ENCODE results near the gene TREML2.

The TREML2 gene

DNA sequence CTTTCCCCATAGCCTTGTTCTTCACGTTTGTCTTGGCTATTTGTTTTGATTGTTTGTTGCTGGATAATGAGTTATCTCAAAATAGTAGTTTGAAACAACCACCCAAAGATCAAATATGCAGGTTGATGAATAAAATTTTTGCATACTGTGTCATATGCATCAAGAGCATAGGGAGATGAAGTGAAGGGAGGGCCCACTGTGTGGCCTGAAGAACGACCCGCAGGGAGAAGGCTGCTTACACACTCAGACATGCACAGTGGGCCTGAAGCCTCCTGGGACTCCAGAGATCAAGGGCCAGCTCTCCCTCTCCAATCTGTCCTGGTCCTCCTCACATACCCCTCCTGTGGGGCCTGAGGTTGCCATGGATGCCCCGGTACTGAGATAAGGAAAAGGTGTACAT is 21.8 kb downstream of the TREML2 start:
- TF ChIP-seq, protein P1, sequence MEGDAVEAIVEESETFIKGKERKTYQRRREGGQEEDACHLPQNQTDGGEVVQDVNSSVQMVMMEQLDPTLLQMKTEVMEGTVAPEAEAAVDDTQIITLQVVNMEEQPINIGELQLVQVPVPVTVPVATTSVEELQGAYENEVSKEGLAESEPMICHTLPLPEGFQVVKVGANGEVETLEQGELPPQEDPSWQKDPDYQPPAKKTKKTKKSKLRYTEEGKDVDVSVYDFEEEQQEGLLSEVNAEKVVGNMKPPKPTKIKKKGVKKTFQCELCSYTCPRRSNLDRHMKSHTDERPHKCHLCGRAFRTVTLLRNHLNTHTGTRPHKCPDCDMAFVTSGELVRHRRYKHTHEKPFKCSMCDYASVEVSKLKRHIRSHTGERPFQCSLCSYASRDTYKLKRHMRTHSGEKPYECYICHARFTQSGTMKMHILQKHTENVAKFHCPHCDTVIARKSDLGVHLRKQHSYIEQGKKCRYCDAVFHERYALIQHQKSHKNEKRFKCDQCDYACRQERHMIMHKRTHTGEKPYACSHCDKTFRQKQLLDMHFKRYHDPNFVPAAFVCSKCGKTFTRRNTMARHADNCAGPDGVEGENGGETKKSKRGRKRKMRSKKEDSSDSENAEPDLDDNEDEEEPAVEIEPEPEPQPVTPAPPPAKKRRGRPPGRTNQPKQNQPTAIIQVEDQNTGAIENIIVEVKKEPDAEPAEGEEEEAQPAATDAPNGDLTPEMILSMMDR (IDR thresholded peaks at IDR 0.05; ENCODE audit: poor library complexity, severe bottlenecking): no peak
- no peaks in the 10 kb centered on the region for H3K9me3 ChIP-seq (ENCODE audit: severe bottlenecking)
- no peaks in the 10 kb centered on the region for H3K36me3 ChIP-seq (ENCODE audit: low read depth)
- no peaks in the 10 kb centered on the region for H3K4me1 ChIP-seq (ENCODE audit: insufficient read depth, poor library complexity, severe bottlenecking)
- DNase-seq (ENCODE audit: low spot score) (no peak), ATAC-seq (ENCODE audit: low read depth) (no peak)
- H3K4me3 ChIP-seq (ENCODE audit: severe bottlenecking): no peak overlapping the region
- no peak overlapping the region for H3K27ac ChIP-seq (ENCODE audit: poor library complexity, severe bottlenecking)
- no peaks in the 10 kb centered on the region for H3K27me3 ChIP-seq (ENCODE audit: insufficient read depth, poor library complexity, severe bottlenecking)

DNA sequence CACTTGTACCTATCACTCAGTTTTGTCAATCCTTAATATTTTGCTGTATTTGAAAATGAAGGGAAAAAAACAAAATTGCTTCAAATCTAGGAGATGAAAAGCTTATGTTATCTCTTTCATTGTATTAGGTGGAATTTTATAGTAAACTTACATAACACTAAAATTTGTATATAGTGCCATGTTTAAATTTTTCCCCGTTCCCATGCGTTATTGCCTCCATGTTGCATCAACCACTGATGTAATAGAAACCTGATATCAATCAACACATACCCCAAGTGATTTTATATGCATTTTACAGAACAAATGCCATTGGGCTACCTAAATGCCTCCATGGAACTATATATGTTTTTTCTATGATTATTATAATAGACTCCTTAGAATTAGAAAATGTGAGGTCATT is 23.3 kb downstream of the TREML2 start:
- no peaks in the 10 kb centered on the region for H3K36me3 ChIP-seq (ENCODE audit: low read depth)
- DNase-seq (ENCODE audit: low spot score) (no peak), ATAC-seq (ENCODE audit: low read depth) (no peak)
- TF ChIP-seq, protein P1 (IDR thresholded peaks at IDR 0.05; ENCODE audit: poor library complexity, severe bottlenecking): no peak
- no peaks in the 10 kb centered on the region for H3K4me1 ChIP-seq (ENCODE audit: insufficient read depth, poor library complexity, severe bottlenecking)
- no peaks in the 10 kb centered on the region for H3K9me3 ChIP-seq (ENCODE audit: severe bottlenecking)
- no peak overlapping the region for H3K27ac ChIP-seq (ENCODE audit: poor library complexity, severe bottlenecking)
- H3K4me3 ChIP-seq (ENCODE audit: severe bottlenecking): no peak overlapping the region
- H3K27me3 ChIP-seq (ENCODE audit: insufficient read depth, poor library complexity, severe bottlenecking): no peaks in the 10 kb centered on the region

DNA sequence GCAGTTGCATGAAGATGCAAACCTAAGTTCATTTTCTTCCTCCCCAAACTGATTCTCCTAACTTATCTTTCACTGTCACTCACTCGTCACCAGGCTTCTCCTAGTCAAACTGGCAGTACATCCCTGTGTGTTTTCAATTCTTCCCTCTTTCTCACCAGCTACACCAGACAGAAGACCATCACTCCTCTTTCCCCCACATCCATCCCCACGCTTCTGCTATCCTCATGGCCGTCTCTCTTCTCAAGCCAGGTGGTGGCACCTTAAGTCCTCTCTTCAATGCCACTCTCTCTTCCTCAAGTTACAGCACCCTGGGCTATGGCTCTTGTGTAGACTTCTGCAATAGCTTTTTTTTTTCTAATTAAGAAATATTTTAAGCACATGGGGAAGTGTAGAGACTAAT is 23.7 kb downstream of the TREML2 start:
- no peaks in the 10 kb centered on the region for H3K27me3 ChIP-seq (ENCODE audit: insufficient read depth, poor library complexity, severe bottlenecking)
- DNase-seq (ENCODE audit: low spot score) (no peak), ATAC-seq (ENCODE audit: low read depth) (no peak)
- H3K36me3 ChIP-seq (ENCODE audit: low read depth): no peaks in the 10 kb centered on the region
- TF ChIP-seq, protein P1 (IDR thresholded peaks at IDR 0.05; ENCODE audit: poor library complexity, severe bottlenecking): no peak
- no peak overlapping the region for H3K4me3 ChIP-seq (ENCODE audit: severe bottlenecking)
- no peaks in the 10 kb centered on the region for H3K4me1 ChIP-seq (ENCODE audit: insufficient read depth, poor library complexity, severe bottlenecking)
- no peaks in the 10 kb centered on the region for H3K9me3 ChIP-seq (ENCODE audit: severe bottlenecking)
- H3K27ac ChIP-seq (ENCODE audit: poor library complexity, severe bottlenecking): no peak overlapping the region

DNA sequence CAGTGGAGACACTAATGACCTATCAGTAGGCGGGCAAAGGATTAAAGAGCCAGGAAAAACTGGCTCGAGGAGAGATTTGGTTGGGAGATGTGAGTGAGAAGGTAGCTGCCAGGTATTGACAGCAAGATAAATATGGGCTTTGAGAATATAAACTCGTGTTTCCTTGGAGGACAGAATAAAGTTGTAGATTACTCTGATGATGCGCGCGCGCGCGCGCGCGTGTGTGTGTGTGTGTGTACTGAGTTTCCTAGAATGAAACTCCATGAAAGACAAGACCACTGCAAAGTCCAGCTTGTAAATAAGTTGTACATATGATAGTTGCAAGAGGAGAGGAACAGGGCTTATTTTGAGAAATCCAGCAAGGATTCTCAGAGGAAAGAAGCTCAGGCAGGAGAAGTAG is 24.8 kb downstream of the TREML2 start:
- DNase-seq (ENCODE audit: low spot score): no peak
- no peak for ATAC-seq (ENCODE audit: low read depth)
- H3K4me1 ChIP-seq (ENCODE audit: insufficient read depth, poor library complexity, severe bottlenecking): no peaks in the 10 kb centered on the region
- H3K4me3 ChIP-seq (ENCODE audit: severe bottlenecking): no peak overlapping the region
- no peak overlapping the region for H3K27ac ChIP-seq (ENCODE audit: poor library complexity, severe bottlenecking)
- H3K36me3 ChIP-seq (ENCODE audit: low read depth): no peaks in the 10 kb centered on the region
- no peaks in the 10 kb centered on the region for H3K27me3 ChIP-seq (ENCODE audit: insufficient read depth, poor library complexity, severe bottlenecking)
- TF ChIP-seq, protein P1 (IDR thresholded peaks at IDR 0.05; ENCODE audit: poor library complexity, severe bottlenecking): no peak
- no peaks in the 10 kb centered on the region for H3K9me3 ChIP-seq (ENCODE audit: severe bottlenecking)

DNA sequence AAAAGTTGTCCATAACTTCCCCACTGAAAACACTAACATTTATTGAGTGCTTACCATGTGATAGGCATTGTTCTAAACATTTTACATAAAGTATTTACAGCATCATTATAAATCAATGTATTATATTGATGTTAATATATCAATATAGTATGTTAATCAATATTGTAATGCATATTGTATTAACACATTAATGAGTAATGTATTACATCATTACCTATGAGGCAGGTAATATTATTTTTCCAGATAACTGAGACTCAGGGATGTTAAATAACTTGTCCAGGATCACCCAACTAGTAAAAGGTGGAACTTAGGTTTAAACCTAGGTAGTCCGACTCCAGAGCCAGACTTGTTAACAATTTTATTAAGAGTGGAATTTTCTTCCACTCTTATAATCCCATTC is 25.9 kb downstream of the TREML2 start:
- no peaks in the 10 kb centered on the region for H3K4me1 ChIP-seq (ENCODE audit: insufficient read depth, poor library complexity, severe bottlenecking)
- H3K27me3 ChIP-seq (ENCODE audit: insufficient read depth, poor library complexity, severe bottlenecking): no peaks in the 10 kb centered on the region
- TF ChIP-seq, protein P1 (IDR thresholded peaks at IDR 0.05; ENCODE audit: poor library complexity, severe bottlenecking): no peak
- DNase-seq (ENCODE audit: low spot score) (no peak), ATAC-seq (ENCODE audit: low read depth) (no peak)
- H3K36me3 ChIP-seq (ENCODE audit: low read depth): no peaks in the 10 kb centered on the region
- no peak overlapping the region for H3K4me3 ChIP-seq (ENCODE audit: severe bottlenecking)
- H3K27ac ChIP-seq (ENCODE audit: poor library complexity, severe bottlenecking): no peak overlapping the region
- no peaks in the 10 kb centered on the region for H3K9me3 ChIP-seq (ENCODE audit: severe bottlenecking)
